Lower lobe of right lung (tissue), 2 donors: ENCODE results near the gene PRELP. TPM values are rescaled to one million over a fixed set of nuclear protein-coding genes. Genes with fewer than 3 reads are reported as not detected.

Source experiments
- ATAC-seq, 2 donors: fragments of 200-7000 bp; cut with Tn5 transposase; one replicate each; pipeline ENCODE4 v1.9.1; 2020 to 2022; ENCODE audit warnings: mild to moderate bottlenecking in 2 of 2, moderate library complexity in 2 of 2
- DNase-seq: peaks from one replicate; pipeline ENCODE4 v3.0.0-alpha.2; 2020
- H3K27ac ChIP-seq: fragments of 200-600 bp; one replicate; pipeline ENCODE4 v1.8.0; 2022
- H3K27me3 ChIP-seq: fragments of 200-600 bp; one replicate; pipeline ENCODE4 v1.8.0; 2022; ENCODE audit warnings: low read depth
- H3K36me3 ChIP-seq: fragments of 200-600 bp; one replicate; pipeline ENCODE4 v1.8.0; 2022; ENCODE audit warnings: mild to moderate bottlenecking
- H3K4me1 ChIP-seq: fragments of 200-600 bp; one replicate; pipeline ENCODE4 v1.8.0; 2022
- H3K4me3 ChIP-seq: fragments of 200-600 bp; one replicate; pipeline ENCODE4 v1.8.0; 2022; ENCODE audit warnings: mild to moderate bottlenecking
- H3K9me3 ChIP-seq: fragments of 200-600 bp; one replicate; pipeline ENCODE4 v1.8.0; 2022
- CTCF ChIP-seq: fragments of 200-600 bp; IDR thresholded peaks from one replicate; pipeline ENCODE4 v1.8.0; 2022; ENCODE audit warnings: antibody characterized with exemption, mild to moderate bottlenecking
- intact Hi-C: fragments of 100-400 bp; cut with DNase I; formaldehyde crosslinking; loops from one replicate; pipeline ENCODE4 v1.11.0; 2022
- total RNA-seq: library from RNA; stranded (reverse); fragmentation: NEBNext Ultra II Directional; extraction: Animal tissue kit (Norgen Biotek cat#: 25700); gene quantifications from one replicate; pipeline ENCODE4 v1.2.1, GENCODE V29; 2021
- donor health status: DM: no; HTN: yes; CAD: no; lungs with severe emphysema.

The PRELP gene
- total RNA-seq, 1 donor from 2014 or later = 47.5 TPM

GRCh38 chr1:203461717-203462116 lies 13.9 kb upstream of the PRELP start:
- intact Hi-C loops = no loop called here
- Histone ChIP-seq H3K9me3 (no peaks in the 10 kb centered on the region), H3K4me1 (peaks cover 24% of the 10 kb centered on the region), H3K27ac (no peak overlapping the region), H3K36me3 (no peaks in the 10 kb centered on the region), H3K4me3 (no peak overlapping the region), H3K27me3 (no peaks in the 10 kb centered on the region)
- no peak for ATAC-seq
- TF ChIP-seq CTCF = no peak
- DNase-seq = no peak

GRCh38 chr1:203462143-203462542 lies 13.5 kb upstream of the PRELP start:
- TF ChIP-seq CTCF = no peak
- intact Hi-C loops = no loop called here
- DNase-seq = no peak

GRCh38 chr1:203462878-203463277 lies 12.7 kb upstream of the PRELP start:
- intact Hi-C loops = no loop called here
- peak; percentile 82 for DNase-seq
- TF ChIP-seq CTCF = no peak
- no peaks in the 10 kb centered on the region for H3K27me3 ChIP-seq
- H3K9me3 ChIP-seq = no peaks in the 10 kb centered on the region
- no peaks in the 10 kb centered on the region for H3K36me3 ChIP-seq
- peak; percentile 49 to 61 for ATAC-seq
- no peak overlapping the region for H3K4me3 ChIP-seq
- H3K27ac ChIP-seq = peak overlapping the region; percentile 78
- peaks cover 28% of the 10 kb centered on the region for H3K4me1 ChIP-seq

More at GRCh38 chr1:203462143-203462542, 13.5 kb upstream of the PRELP start:
- no peak for ATAC-seq
- no peak overlapping the region for H3K4me3 ChIP-seq
- peaks cover 28% of the 10 kb centered on the region for H3K4me1 ChIP-seq
- H3K27ac ChIP-seq = no peak overlapping the region
- no peaks in the 10 kb centered on the region for H3K36me3 ChIP-seq
- no peaks in the 10 kb centered on the region for H3K27me3 ChIP-seq
- no peaks in the 10 kb centered on the region for H3K9me3 ChIP-seq

- Histone ChIP-seq H3K36me3 (no peaks in the 10 kb centered on the region), H3K27me3 (no peaks in the 10 kb centered on the region), H3K4me1 (peaks cover 28% of the 10 kb centered on the region), H3K27ac (peak overlapping the region; percentile 78), H3K9me3 (no peaks in the 10 kb centered on the region), H3K4me3 (no peak overlapping the region)
- TF ChIP-seq CTCF = no peak
- intact Hi-C loops = no loop called here
- ATAC-seq (peak; percentile 18 to 39), DNase-seq (no peak)
Observed at GRCh38 chr1:203463469-203464062, 12.0 kb upstream of the PRELP start.

GRCh38 chr1:203464226-203464625 lies 11.4 kb upstream of the PRELP start:
- H3K27ac ChIP-seq = peak overlapping the region; percentile 78
- TF ChIP-seq CTCF = no peak
- no peak for ATAC-seq
- no peaks in the 10 kb centered on the region for H3K9me3 ChIP-seq
- H3K4me1 ChIP-seq = peaks cover 28% of the 10 kb centered on the region
- DNase-seq = no peak
- no peaks in the 10 kb centered on the region for H3K27me3 ChIP-seq
- no peaks in the 10 kb centered on the region for H3K36me3 ChIP-seq
- no peak overlapping the region for H3K4me3 ChIP-seq
- intact Hi-C loops = no loop called here
